GM23338 (cell line): ENCODE measurements around the gene SLC28A1. TPM values are rescaled to one million over a fixed set of nuclear protein-coding genes. Genes with fewer than 3 reads are reported as not detected.

Experiments
- ATAC-seq: fragments of 200-7000 bp; cut with Tn5 transposase; 3 replicates; pipeline ENCODE4 v1.9.1; 2020
- DNase-seq: peaks from one replicate; pipeline ENCODE4 v3.0.0-alpha.2; 2015; ENCODE audit warnings: low spot score
- H2AFZ ChIP-seq: fragments of 200-600 bp; sonication (generic); 2 replicates; pipeline ENCODE4 v1.8.0; 2016; ENCODE audit warnings: antibody characterized with exemption, mild to moderate bottlenecking, moderate library complexity
- H3F3A ChIP-seq: fragments of 200-600 bp; sonication (generic); replicated peaks from 2 replicates; pipeline ENCODE4 v1.8.0; 2017; ENCODE audit warnings: antibody characterized with exemption, mixed run types, low read depth
- H3K27ac ChIP-seq: fragments of 200-600 bp; sonication (generic); 2 replicates; pipeline ENCODE4 v1.6.1; 2016; ENCODE audit warnings: low read depth
- H3K27me3 ChIP-seq: fragments of 200-600 bp; sonication (generic); 2 replicates; pipeline ENCODE4 v1.8.0; 2016; ENCODE audit warnings: mild to moderate bottlenecking, mixed run types, moderate library complexity; ENCODE audit not compliant: insufficient read depth
- H3K36me3 ChIP-seq: fragments of 200-600 bp; sonication (generic); 2 replicates; pipeline ENCODE4 v1.8.0; 2016; ENCODE audit warnings: mild to moderate bottlenecking; ENCODE audit not compliant: insufficient read depth
- H3K4me1 ChIP-seq: fragments of 200-600 bp; sonication (generic); 2 replicates; pipeline ENCODE4 v1.8.0; 2016; ENCODE audit warnings: mild to moderate bottlenecking, moderate library complexity; ENCODE audit not compliant: insufficient read depth
- H3K4me2 ChIP-seq: fragments of 200-600 bp; sonication (generic); 2 replicates; pipeline ENCODE4 v1.7.1; 2017; ENCODE audit warnings: mixed run types
- H3K4me3 ChIP-seq: fragments of 200-600 bp; sonication (generic); 2 replicates; pipeline ENCODE4 v1.6.1; 2016; ENCODE audit warnings: mixed run types
- H3K79me2 ChIP-seq: fragments of 200-600 bp; sonication (generic); replicated peaks from 2 replicates; pipeline ENCODE4 v1.8.0; 2017; ENCODE audit warnings: mild to moderate bottlenecking; ENCODE audit not compliant: insufficient read depth
- H3K9me2 ChIP-seq: fragments of 200-600 bp; sonication (generic); 2 replicates; pipeline ENCODE4 v1.8.0; 2017; ENCODE audit not compliant: insufficient read depth
- H4K20me1 ChIP-seq: fragments of 200-600 bp; sonication (generic); replicated peaks from 2 replicates; pipeline ENCODE4 v1.8.0; 2017; ENCODE audit warnings: mild to moderate bottlenecking; ENCODE audit not compliant: insufficient read depth
- H3K27ac Mint-ChIP-seq: 2 replicates; pipeline ENCODE4 v1.8.0; 2020; ENCODE audit warnings: inconsistent platforms, mild to moderate bottlenecking, moderate library complexity, mixed read lengths
- H3K27me3 Mint-ChIP-seq: 3 replicates; pipeline ENCODE4 v1.8.0; 2022; ENCODE audit warnings: low read depth, mild to moderate bottlenecking, moderate library complexity, mixed read lengths, inconsistent platforms; ENCODE audit not compliant: insufficient read depth, poor library complexity
- H3K36me3 Mint-ChIP-seq: 3 replicates; pipeline ENCODE4 v1.8.0; 2021; ENCODE audit warnings: low read depth, mild to moderate bottlenecking, inconsistent platforms, moderate library complexity, mixed read lengths
- H3K4me1 Mint-ChIP-seq: 3 replicates; pipeline ENCODE4 v1.8.0; 2020; ENCODE audit warnings: mild to moderate bottlenecking, inconsistent platforms, mixed read lengths
- H3K4me3 Mint-ChIP-seq: 3 replicates; pipeline ENCODE4 v1.8.0; 2021; ENCODE audit warnings: moderate library complexity, mild to moderate bottlenecking, inconsistent platforms, mixed read lengths
- H3K9me3 Mint-ChIP-seq: 3 replicates; pipeline ENCODE4 v1.8.0; 2020; ENCODE audit warnings: moderate library complexity, mild to moderate bottlenecking, inconsistent platforms, mixed read lengths
- CREB1 ChIP-seq: fragments of 250-450 bp; sonication (Bioruptor Pico); IDR thresholded peaks from 2 replicates; pipeline ENCODE4 v1.5.0; 2020; ENCODE audit warnings: low read depth, mild to moderate bottlenecking, moderate library complexity
- ETS1 ChIP-seq: IDR thresholded peaks from 2 replicates; pipeline ENCODE4 v1.6.1; 2016; ENCODE audit warnings: antibody characterized with exemption
- EZH2 ChIP-seq: fragments of 200-600 bp; sonication (generic); IDR thresholded peaks from one replicate; pipeline ENCODE4 v1.8.0; 2017; ENCODE audit warnings: antibody characterized with exemption, mild to moderate bottlenecking, low read depth; ENCODE audit not compliant: unreplicated experiment
- EZH2phosphoT487 ChIP-seq: fragments of 200-600 bp; sonication (generic); IDR thresholded peaks from one replicate; pipeline ENCODE4 v1.8.1; 2018; ENCODE audit warnings: antibody characterized with exemption; ENCODE audit not compliant: unreplicated experiment
- POLR2AphosphoS5 ChIP-seq: IDR thresholded peaks from 2 replicates; pipeline ENCODE4 v1.6.1; 2016; ENCODE audit warnings: antibody characterized with exemption, low read depth
- REST ChIP-seq: IDR thresholded peaks from one replicate; pipeline ENCODE4 v1.6.1; 2018; ENCODE audit warnings: antibody characterized with exemption; ENCODE audit not compliant: unreplicated experiment
- STAT1 ChIP-seq: IDR thresholded peaks from one replicate; pipeline ENCODE4 v1.6.1; 2016; ENCODE audit warnings: antibody characterized with exemption; ENCODE audit not compliant: unreplicated experiment
- ZNF331 ChIP-seq: fragments of 250-450 bp; sonication (Bioruptor Pico); IDR thresholded peaks from 2 replicates; pipeline ENCODE4 v1.5.0; 2020; ENCODE audit warnings: low read depth, mild to moderate bottlenecking, moderate library complexity
- ZNF462 ChIP-seq: fragments of 250-450 bp; sonication (Bioruptor Pico); IDR thresholded peaks from 2 replicates; pipeline ENCODE4 v1.5.0; 2020; ENCODE audit warnings: mild to moderate bottlenecking, moderate library complexity
- polyA plus RNA-seq: library from polyadenylated mRNA; unstranded; fragments of >200 nt; fragmentation: Nextera tagmentation; extraction: Ambion mirVana; gene quantifications from 2 replicates; pipeline ENCODE4 v1.2.1, GENCODE V29; 2016
- total RNA-seq: library from RNA; depleted of rRNA; stranded (reverse); fragments of >200 nt; shearing (Covaris generic); gene quantifications from 2 replicates; pipeline ENCODE4 v1.2.3, GENCODE V29; 2014

Gene SLC28A1
- total and polyA plus RNA-seq, 2 experiments from 2014 or later: not detected

- H3K4me1 Mint-ChIP-seq: no peaks in the 10 kb centered on the region
- peaks cover 2% of the 10 kb centered on the region for H3K27me3 Mint-ChIP-seq
- no peaks in the 10 kb centered on the region; the same call in 1 of the 2 replicates for H3K9me2 ChIP-seq
- H3K36me3 ChIP-seq: no peaks in the 10 kb centered on the region
- ATAC-seq (no peak), DNase-seq (no peak)
- no peaks in the 10 kb centered on the region for H3F3A ChIP-seq
- H3K36me3 Mint-ChIP-seq: no peaks in the 10 kb centered on the region
- H3K4me3 ChIP-seq: no peak overlapping the region
- no peaks in the 10 kb centered on the region for H4K20me1 ChIP-seq
- TF ChIP-seq EZH2: no peak
- no peak for TF ChIP-seq POLR2AphosphoS5
- no peak for TF ChIP-seq STAT1
- no peak for TF ChIP-seq CREB1 (CRISPR knock-in tag)
- no peak for TF ChIP-seq REST
- no peak for TF ChIP-seq ZNF331
- TF ChIP-seq ETS1: no peak
- TF ChIP-seq EZH2phosphoT487: no peak
- H3K27ac ChIP-seq: no peak overlapping the region
- H3K79me2 ChIP-seq: no peaks in the 10 kb centered on the region
- H3K27ac Mint-ChIP-seq: no peak overlapping the region
- H3K4me1 ChIP-seq: no peaks in the 10 kb centered on the region
- no peak overlapping the region for H3K4me3 Mint-ChIP-seq
- H3K4me2 ChIP-seq: no peak overlapping the region
- no peaks in the 10 kb centered on the region for H3K27me3 ChIP-seq
- H2AFZ ChIP-seq: no peak overlapping the region
- no peaks in the 10 kb centered on the region; the same call in 2 of the 3 replicates for H3K9me3 Mint-ChIP-seq
Observed at GRCh38 chr15:84898761-84899160, 14.3 kb downstream of the SLC28A1 start.

GRCh38 chr15:84899750-84900149 is 15.3 kb downstream of the SLC28A1 start:
- DNase-seq (no peak), ATAC-seq (no peak)
- Mint-ChIP-seq H3K27ac (no peak overlapping the region), H3K4me1 (no peaks in the 10 kb centered on the region), H3K9me3 (no peaks in the 10 kb centered on the region; the same call in 2 of the 3 replicates), H3K36me3 (no peaks in the 10 kb centered on the region), H3K4me3 (no peak overlapping the region), H3K27me3 (peaks cover 2% of the 10 kb centered on the region)
- H3F3A ChIP-seq: no peaks in the 10 kb centered on the region
- H3K9me2 ChIP-seq: no peaks in the 10 kb centered on the region; the same call in 1 of the 2 replicates
- H3K4me3 ChIP-seq: no peak overlapping the region
- TF ChIP-seq CREB1 (CRISPR knock-in tag) (no peak), STAT1 (no peak), ZNF462 (CRISPR knock-in tag) (no peak)
- no peaks in the 10 kb centered on the region for H3K4me1 ChIP-seq
- no peaks in the 10 kb centered on the region for H3K27me3 ChIP-seq
- H4K20me1 ChIP-seq: no peaks in the 10 kb centered on the region
- no peak overlapping the region for H3K4me2 ChIP-seq
- H3K36me3 ChIP-seq: no peaks in the 10 kb centered on the region
- H3K27ac ChIP-seq: no peak overlapping the region
- H3K79me2 ChIP-seq: no peaks in the 10 kb centered on the region
- no peak overlapping the region for H2AFZ ChIP-seq
